ENCODE data around the gene UBAP1L. TPM values are rescaled to one million over a fixed set of nuclear protein-coding genes. Genes with fewer than 3 reads are reported as not detected.

Gene UBAP1L
- total and polyA plus RNA-seq, 2 donors (not counting 3 experiments of a cell fraction or from before 2014, with no cell fraction given): 1.9 to 5.0 TPM

DNA sequence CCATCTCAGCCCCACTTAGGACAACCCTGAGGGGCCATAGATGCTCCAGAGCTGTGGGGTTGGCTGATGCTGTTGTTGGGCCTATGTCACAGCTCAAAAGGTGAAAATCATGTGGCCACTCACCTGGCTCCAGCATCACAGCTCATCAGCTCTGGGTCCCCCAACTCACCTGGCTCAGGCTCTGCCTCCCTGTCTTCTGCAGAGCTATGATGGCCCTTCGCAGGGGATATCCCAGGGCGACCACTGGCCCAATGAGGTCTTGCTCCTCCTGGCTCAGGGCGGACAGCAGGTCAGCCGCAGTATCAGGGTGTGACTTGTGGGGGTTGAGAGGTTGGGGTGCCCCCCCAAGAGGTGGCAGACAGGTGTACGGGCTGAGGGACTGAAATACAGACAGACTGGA, 15.7 kb downstream of the UBAP1L start:
- ChIA-PET POLR2A (interaction anchor here (0.5 kb wide), 1 partner anchor 278 kb away, joined by 10 read pairs; no protein-coding TSS in a partner anchor), CTCF (interaction anchor here (2.9 to 5.4 kb wide), 2 partner anchors 14 to 45 kb away, joined by 59 to 64 read pairs; no protein-coding TSS in a partner anchor)
- Histone ChIP-seq H3K9me1 (replicated peaks; ENCODE audit: control insufficient read depth, extremely low read depth, insufficient read depth, low read length) (no peaks in the 10 kb centered on the region), H3K27me3 (ENCODE audit: control insufficient read depth in 2 of 2, insufficient read depth in 2 of 2, low read length in 2 of 2) (no peaks in the 10 kb centered on the region), H3K36me3 (ENCODE audit: control insufficient read depth in 2 of 2, extremely low read depth in 1 of 2, insufficient read depth in 2 of 2, low read length in 2 of 2) (peaks cover 0 to 9% of the 10 kb centered on the region in 2 experiments), H3K9me3 (replicated peaks; ENCODE audit: control insufficient read depth, insufficient read depth, low read length) (no peaks in the 10 kb centered on the region), H3K9ac (replicated peaks; ENCODE audit: extremely low read depth, insufficient read depth, low read length) (no peak overlapping the region), H3K4me2 (ENCODE audit: insufficient read depth, low read length) (no peak overlapping the region), H4K20me1 (replicated peaks; ENCODE audit: control insufficient read depth, extremely low read depth, insufficient read depth, low read length) (no peaks in the 10 kb centered on the region), H3K4me1 (ENCODE audit: control insufficient read depth, extremely low read depth, insufficient read depth, low read length) (no peaks in the 10 kb centered on the region), H3K27ac (ENCODE audit: insufficient read depth, low read depth, low read length) (no peak overlapping the region), H2AFZ (ENCODE audit: low read depth, low read length) (no peak overlapping the region), H3K79me2 (ENCODE audit: control insufficient read depth, insufficient read depth, low read length) (no peaks in the 10 kb centered on the region), H3K4me3 (replicated peaks in 1 of 3; ENCODE audit: insufficient read depth in 1 of 3, low read depth in 1 of 3, low read length in 3 of 3) (no peak overlapping the region)
- no TSS peak for BruUV-seq (replicated peaks)
- intact Hi-C loops (cut with micrococcal nuclease): no loop called here
- dilution Hi-C loops (cut with MboI; ENCODE audit: extremely low pct_ligation_motif_present, low sequenced_read_pairs): no loop called here
- TF ChIP-seq POLR2AphosphoS5 (IDR thresholded peaks at IDR 0.05; ENCODE audit: insufficient read depth, low read depth, low read length) (no peak), JUN (IDR thresholded peaks at IDR 0.05; ENCODE audit: borderline replicate concordance, insufficient read depth, insufficient read length, low read depth) (no peak), POLR2A (IDR thresholded peaks at IDR 0.05; ENCODE audit: low read depth, low read length) (no peak), GATA2 (IDR thresholded peaks at IDR 0.05; ENCODE audit: insufficient read depth, insufficient read length, low read depth, low read length) (no peak), MYC (IDR thresholded peaks at IDR 0.05; ENCODE audit: low read depth, low read length) (no peak), EZH2 (IDR thresholded peaks at IDR 0.05; ENCODE audit: borderline replicate concordance, low read depth, low read length, severe bottlenecking) (no peak), FOS (IDR thresholded peaks at IDR 0.05; ENCODE audit: borderline replicate concordance, insufficient read depth, low read length) (no peak)
- TF ChIP-seq, protein P1, sequence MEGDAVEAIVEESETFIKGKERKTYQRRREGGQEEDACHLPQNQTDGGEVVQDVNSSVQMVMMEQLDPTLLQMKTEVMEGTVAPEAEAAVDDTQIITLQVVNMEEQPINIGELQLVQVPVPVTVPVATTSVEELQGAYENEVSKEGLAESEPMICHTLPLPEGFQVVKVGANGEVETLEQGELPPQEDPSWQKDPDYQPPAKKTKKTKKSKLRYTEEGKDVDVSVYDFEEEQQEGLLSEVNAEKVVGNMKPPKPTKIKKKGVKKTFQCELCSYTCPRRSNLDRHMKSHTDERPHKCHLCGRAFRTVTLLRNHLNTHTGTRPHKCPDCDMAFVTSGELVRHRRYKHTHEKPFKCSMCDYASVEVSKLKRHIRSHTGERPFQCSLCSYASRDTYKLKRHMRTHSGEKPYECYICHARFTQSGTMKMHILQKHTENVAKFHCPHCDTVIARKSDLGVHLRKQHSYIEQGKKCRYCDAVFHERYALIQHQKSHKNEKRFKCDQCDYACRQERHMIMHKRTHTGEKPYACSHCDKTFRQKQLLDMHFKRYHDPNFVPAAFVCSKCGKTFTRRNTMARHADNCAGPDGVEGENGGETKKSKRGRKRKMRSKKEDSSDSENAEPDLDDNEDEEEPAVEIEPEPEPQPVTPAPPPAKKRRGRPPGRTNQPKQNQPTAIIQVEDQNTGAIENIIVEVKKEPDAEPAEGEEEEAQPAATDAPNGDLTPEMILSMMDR (IDR thresholded peaks at IDR 0.05; ENCODE audit: extremely low read depth in 1 of 2, insufficient read depth in 1 of 2, low read depth in 1 of 2, low read length in 2 of 2): no peak
- TF ChIP-seq, protein P2, sequence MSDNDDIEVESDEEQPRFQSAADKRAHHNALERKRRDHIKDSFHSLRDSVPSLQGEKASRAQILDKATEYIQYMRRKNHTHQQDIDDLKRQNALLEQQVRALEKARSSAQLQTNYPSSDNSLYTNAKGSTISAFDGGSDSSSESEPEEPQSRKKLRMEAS (IDR thresholded peaks at IDR 0.05; ENCODE audit: insufficient read depth, insufficient read length): no peak
- no peak for DNase-seq (ENCODE audit: low read depth, low spot score)
- FAIRE-seq: no peak
